ENCODE results near the gene G3BP1.
"Not testable (repeated sequence)": the region's sequence is repeated elsewhere in the genome, so short reads cannot be mapped to it uniquely, and the experiment has no call there.

The G3BP1 gene

GRCh38 chr5:151795426-151795825 is 23.7 kb downstream of the G3BP1 start:
- no peak for DNase-seq (ENCODE audit: low spot score)

GRCh38 chr5:151798674-151799073 is 26.9 kb downstream of the G3BP1 start:
- no peak for DNase-seq (ENCODE audit: low spot score)

- no peak for DNase-seq (ENCODE audit: low spot score)
Measured at GRCh38 chr5:151799407-151799806, 27.7 kb downstream of the G3BP1 start.

- DNase-seq (ENCODE audit: low spot score): no peak
Measured at GRCh38 chr5:151800532-151800931, 28.8 kb downstream of the G3BP1 start.

- DNase-seq (ENCODE audit: low spot score): no peak
Measured at GRCh38 chr5:151805414-151806223, 33.9 kb downstream of the G3BP1 start.

- DNase-seq (ENCODE audit: low spot score): no peak
Measured at GRCh38 chr5:151808451-151809169, 36.9 kb downstream of the G3BP1 start.

- no peak for DNase-seq (ENCODE audit: low spot score)
Measured at GRCh38 chr5:151810449-151810848, 38.7 kb downstream of the G3BP1 start.

GRCh38 chr5:151810897-151811296 is 39.1 kb downstream of the G3BP1 start:
- DNase-seq (ENCODE audit: low spot score): no peak

- DNase-seq (ENCODE audit: low spot score): no peak
Measured at GRCh38 chr5:151811593-151812321, 40.0 kb downstream of the G3BP1 start.

- DNase-seq (ENCODE audit: low spot score): no peak
Measured at GRCh38 chr5:151812757-151813309, 41.1 kb downstream of the G3BP1 start.

- DNase-seq (ENCODE audit: low spot score): no peak
Measured at GRCh38 chr5:151815051-151815450, 43.3 kb downstream of the G3BP1 start.

GRCh38 chr5:151819830-151820229 is 48.1 kb downstream of the G3BP1 start:
- DNase-seq (ENCODE audit: low spot score): no peak

GRCh38 chr5:151820271-151820670 is 48.5 kb downstream of the G3BP1 start:
- DNase-seq (ENCODE audit: low spot score): no peak

GRCh38 chr5:151820903-151821302 is 49.1 kb downstream of the G3BP1 start:
- no peak for DNase-seq (ENCODE audit: low spot score)

GRCh38 chr5:151822141-151822540 is 50.4 kb downstream of the G3BP1 start:
- no peak for DNase-seq (ENCODE audit: low spot score)

GRCh38 chr5:151825445-151825844 is 53.7 kb downstream of the G3BP1 start:
- DNase-seq (ENCODE audit: low spot score): peak; percentile 74

GRCh38 chr5:151829370-151829769 is 57.6 kb downstream of the G3BP1 start:
- no peak for DNase-seq (ENCODE audit: low spot score)

- not testable (repeated sequence) for DNase-seq (ENCODE audit: low spot score)
Measured at GRCh38 chr5:151832843-151833242, 61.1 kb downstream of the G3BP1 start.

- DNase-seq (ENCODE audit: low spot score): no peak
Measured at GRCh38 chr5:151846765-151847164, 75.0 kb downstream of the G3BP1 start.

- no peak for DNase-seq (ENCODE audit: low spot score)
Measured at GRCh38 chr5:151847871-151848270, 76.1 kb downstream of the G3BP1 start.

GRCh38 chr5:151855701-151856100 is 83.9 kb downstream of the G3BP1 start:
- DNase-seq (ENCODE audit: low spot score): no peak

GRCh38 chr5:151856861-151857260 is 85.1 kb downstream of the G3BP1 start:
- no peak for DNase-seq (ENCODE audit: low spot score)

Measured in SK-N-DZ (cell line).